Measurements from ENCODE around the gene HK1.

GRCh38 chr10:69435966-69436520 is 157.7 kb downstream of the HK1 start:
- TF ChIP-seq CTCF (tag by site-specific recombination; IDR thresholded peaks at IDR 0.05) = no peak
- TF ChIP-seq ZNF132 (tag by site-specific recombination; IDR thresholded peaks at IDR 0.05; ENCODE audit: borderline replicate concordance) = no peak
- no peak for TF ChIP-seq ZSCAN4 (tag by site-specific recombination; IDR thresholded peaks at IDR 0.05)
- TF ChIP-seq GLI4 (tag by site-specific recombination; IDR thresholded peaks at IDR 0.05) = no peak

Measured in HEK293 (cell line).